ENCODE results near the gene PRR14.

The PRR14 gene

DNA sequence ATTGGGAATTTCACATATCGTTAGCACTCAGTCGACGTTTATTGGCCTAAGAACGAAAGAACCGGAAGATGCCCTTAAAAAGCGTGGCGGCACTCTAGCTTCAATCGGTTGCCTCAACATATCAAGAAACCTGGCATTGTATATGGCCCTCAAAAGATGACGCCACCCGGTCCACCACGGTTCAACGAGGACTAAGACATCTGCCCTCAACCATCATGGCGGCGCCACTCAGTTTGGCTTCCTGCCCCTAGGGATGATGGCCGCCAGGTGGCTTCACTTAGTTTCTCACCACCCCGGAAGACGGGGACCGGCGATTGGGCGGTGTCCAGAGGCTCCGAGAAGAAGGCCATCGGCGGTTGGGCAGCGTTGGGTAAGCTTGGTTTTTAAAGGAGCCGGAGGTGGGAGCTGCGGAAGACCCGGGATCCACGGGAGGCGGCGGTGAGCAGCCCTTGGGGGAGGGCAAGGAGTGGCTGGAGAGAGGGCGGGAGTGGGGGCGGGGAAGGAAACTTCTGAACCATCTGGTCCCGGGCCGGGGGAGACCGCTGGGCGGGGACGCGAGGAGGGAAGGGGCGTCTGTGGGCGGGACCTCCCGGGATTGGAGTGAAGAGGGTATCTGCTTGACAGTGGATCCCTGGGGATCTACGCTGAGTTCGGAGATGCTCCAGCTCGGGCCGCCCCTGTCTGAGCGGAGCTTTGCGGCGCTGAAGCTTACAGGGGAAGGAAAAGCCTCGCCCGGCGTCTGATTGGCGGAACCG lies at the start of gene PRR14:
Gene PRR14, plus strand, starts transcription at position 592 of the 755 bp plus-strand sequence. CDS start 686 bp downstream, outside the sequence.
- DNase-seq = peak; percentile 94 to 100 (median 99)

DNA sequence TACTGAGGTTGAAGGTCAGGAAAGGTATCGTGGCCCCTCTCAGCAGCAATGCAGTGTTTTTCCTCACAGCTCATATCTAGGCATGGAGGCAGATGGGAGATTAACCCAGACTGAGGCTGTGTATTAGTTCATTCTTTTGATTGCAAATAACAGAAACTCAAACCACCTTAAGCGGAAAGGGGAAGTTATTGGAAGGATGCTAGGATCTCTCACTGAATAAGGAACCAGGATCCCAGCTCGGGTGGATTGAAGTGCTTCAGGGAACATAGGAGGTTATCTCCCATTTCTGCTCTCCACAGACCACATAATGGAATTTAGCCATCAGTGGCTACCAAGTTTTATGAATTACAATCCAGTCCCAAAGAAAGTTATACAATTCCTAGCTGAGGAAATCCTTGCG lies 48.8 kb upstream of the PRR14 start:
- DNase-seq = no peak

DNA sequence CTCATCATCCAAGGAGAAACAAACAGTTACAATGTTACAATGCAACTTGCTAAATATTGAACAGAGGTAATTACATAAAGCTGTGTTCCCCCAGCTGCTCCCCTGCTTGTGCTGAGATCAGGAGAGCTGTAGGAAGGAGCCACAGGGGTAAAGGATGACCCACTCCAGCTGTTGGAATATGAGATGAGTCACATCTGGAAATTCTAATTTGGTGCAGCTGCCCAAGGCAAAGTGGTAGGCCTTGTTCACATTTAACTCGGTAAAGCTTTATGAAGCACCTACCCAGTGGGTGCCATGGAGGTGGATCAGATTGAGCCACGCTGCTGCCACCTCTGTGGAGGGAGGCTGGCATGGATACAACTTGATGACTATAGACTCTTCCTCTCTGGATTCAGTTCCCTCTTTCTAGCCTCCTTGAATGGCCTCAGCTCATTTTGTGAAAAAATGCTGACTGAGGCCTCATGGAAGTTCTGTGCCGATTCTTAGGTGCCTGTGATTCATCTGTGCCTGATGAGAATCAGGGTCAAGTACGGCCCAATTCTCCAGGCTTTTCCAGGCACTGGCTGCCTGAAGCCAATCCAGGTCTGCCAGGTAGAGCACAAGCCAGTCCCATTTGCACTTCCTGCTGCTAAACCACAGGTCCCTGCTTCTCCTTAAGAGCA lies 48.0 kb upstream of the PRR14 start:
- peak in 2 of 14 donors; percentile 5 to 7 for DNase-seq

DNA sequence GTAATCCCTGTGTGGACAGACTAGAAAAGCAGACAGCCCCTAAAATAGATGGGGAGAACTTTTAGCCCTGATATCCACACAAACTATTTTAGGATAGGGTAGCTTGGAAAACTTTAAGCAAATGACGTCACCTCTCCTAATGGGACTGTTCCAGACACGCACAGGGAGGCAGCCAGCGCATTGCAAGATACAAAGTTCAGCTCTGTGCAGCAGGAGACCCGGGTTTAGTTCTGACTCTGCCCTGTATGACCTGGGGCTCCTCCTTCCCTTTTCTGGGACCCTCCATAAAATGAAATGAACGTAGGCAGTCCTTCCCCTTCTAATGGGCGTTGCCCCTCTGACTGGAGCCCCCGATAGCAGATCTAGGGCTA lies 46.8 kb upstream of the PRR14 start:
- DNase-seq = no peak

DNA sequence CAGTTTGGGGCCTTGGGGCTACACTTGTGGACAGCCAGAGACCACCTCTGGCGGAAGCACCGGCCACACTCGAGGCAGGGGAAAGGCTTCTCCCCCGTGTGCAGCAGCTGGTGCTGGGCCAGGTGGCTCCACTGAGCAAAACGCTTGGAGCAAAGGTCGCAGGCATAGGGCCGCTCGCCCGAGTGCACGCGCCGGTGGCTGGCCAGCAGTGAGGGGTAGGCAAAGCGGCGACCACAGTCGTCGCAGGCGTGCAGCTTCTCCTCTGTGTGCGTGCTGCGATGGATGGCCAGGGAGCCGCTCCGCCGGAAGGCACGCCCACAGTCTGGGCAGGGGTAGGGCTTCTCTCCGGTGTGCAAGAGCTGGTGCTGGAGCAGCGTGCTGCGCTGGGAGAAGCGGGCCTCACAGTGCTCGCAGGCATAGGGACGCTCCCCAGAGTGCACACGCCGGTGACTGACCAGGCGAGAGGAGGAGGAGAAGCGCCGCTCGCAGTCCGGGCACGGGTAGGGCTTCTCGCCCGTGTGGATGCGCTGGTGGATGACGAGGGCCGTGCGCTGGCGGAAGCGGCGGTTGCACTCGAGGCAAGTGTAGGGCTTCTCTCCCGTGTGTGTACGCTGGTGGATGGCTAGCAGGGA lies 46.3 kb upstream of the PRR14 start:
- peak in 1 of 14 donors; percentile 25 for DNase-seq

DNA sequence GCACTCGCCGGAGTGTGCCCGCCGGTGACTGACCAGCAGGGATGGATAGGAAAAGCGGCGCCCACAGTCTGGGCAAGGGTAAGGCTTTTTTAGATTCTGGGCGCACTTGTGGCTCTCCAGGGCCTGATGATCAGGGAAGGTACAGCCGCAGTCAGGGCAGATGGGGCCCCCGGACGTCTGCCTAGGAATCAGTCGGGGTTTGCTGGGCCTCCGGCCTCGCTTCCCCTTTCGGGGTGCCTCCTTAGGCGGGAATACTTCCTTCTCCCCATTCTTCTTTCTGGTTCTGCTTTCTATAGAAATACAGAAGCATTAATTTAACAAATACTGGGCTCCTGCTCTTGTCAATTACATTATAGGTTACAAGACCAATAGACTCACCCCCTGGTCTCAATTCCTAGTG lies 45.6 kb upstream of the PRR14 start:
- peak in 5 of 14 donors; percentile 6 to 28 (median 23) for DNase-seq

DNA sequence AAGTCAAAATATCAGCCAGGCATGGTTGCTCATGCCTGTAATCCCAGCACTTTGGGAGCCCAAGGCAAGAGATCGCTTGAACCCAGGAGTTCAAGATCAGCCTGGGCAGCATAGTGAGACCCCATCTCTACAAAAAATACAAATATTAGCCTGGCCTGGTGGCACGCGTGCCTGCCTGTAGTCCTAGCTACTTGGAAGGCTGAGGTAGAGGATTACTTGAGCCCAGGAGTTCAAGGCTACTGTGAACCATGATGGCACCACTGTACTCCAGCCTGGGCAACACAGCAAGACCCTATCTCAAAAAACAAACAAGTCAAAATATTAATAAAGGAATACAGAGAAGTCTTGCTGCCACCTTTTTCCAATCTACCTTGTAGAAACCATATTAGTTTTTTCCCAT lies 44.8 kb upstream of the PRR14 start:
- no peak for DNase-seq

DNA sequence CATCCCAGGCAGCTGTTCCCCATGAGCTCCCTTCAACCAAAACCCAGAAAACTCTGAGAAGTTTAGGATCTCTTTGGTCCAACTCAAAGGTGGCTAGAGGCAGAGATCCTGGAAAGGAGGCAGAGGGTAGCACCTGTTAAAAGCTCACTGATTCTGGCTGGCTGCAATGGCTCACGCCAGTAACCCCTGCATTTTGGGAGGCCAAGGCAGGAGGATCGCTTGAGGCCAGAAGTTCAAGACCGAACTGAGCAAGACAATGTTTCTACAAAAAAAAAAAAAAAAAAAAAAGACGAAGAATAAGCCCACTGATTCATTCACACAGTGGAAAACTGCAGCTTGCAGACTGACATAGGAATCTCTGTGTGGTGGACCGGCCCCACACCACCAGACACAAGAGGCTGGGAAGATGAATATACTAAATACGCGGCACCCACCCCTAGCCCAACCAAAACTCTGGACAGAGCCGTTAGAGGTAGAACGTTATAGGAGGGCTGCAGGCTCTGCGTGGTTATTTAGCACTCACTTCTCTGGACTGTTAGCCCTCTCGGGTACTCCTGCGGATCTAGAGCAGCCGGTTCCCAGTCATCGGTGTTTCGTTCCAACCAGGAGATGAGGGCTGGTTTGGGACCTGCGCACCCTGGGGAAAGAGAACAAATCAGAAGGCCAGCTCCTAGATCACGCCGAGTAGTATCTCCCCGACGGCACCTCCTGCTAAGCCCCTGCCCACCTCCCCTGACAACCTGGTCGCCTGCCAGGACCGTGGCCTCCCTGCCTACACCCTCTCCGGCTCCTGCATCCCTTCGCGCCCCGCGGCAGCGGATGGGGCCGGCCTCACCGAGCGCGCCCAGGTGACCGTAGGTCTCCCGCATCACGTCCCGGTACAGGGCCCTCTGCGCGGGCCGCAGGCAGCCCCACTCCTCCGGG lies 41.5 kb upstream of the PRR14 start:
- DNase-seq = peak in 8 of 14 donors; percentile 17 to 74 (median 55)

DNA sequence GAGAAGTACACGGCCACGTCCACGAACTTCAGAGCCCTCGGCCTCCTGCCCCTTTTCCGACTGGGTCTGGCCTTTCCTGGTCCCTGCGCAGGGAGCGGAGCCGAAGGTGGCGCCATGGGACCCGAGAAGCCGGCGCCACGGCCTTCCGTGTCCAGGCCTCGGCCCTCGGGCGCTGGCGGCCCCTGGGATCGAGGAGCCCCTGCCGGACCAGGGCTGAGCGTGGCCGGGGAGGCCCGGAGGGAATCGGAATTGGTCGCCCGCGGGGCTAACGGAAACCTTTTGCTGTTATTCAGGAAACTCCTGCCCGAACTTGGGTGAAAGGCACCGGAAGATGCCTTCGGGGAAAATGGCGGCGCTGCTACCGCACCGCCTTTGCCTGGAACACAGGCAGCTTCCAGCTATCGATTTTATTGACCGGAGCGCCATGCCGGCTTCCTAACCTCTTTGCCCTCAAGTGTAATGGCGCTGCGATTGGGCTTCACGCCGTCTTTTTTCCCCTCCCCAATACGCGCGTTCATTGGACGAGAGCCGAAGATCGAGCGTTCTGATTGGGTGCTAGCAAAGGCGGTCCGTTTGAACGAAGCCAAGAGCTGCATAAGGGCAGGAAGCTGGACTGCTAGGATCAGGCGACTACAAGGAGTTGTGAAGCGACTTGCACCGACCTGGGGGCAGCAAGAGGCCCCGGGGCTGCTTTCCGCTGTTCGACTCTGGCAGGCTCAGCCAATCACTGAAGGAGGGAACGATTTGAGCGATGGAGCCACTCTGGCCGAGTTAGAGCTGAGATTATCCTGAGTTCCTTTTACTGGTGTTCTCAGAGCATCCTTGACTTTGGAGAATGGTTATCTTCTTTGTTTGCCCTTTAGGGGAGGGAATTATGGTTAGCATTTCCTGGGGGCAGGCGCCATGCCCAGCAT lies 40.6 kb upstream of the PRR14 start, which contains the start of gene ZNF689:
Gene ZNF689, minus strand, starts transcription at position 464 of the 914 bp plus-strand sequence. Its CDS starts 348 bp downstream, at position 116.
- DNase-seq = peak; percentile 79 to 98 (median 93)

DNA sequence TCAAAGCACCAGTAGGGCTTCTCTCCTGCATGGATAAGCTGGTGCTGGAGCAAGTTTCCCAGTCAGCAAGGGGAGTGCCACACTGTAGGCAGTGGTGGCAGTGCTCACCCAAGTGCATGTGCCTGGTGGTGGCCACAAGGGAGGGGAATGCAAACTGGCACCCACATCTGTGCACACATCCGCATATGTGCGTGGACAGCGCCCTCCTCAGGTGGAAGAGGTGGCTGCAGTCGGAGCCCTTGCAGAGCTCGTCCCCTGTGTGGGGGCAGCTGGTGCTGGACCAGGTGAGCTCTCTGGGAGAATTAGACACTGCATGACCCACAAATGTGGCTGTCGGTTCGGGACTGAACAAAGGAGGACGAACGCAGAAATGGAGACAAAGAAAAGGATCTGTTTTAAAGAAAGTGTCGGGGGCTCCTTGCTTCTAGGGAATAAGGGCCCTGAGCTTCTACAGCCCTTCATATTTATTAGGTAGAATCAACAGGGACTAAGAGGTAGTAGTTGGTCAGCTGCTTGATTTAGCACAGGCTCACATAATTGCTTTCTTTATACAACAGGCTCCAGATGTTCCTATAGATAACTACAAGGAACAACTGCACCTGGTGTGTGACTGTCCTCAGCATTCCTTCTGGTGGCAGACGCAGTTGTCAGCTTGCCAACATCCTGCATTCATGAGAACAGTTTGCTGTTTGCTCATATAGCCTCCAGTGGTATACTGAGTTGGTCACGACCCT lies 35.2 kb upstream of the PRR14 start:
- DNase-seq = peak in 7 of 14 donors; percentile 6 to 52 (median 25)

DNA sequence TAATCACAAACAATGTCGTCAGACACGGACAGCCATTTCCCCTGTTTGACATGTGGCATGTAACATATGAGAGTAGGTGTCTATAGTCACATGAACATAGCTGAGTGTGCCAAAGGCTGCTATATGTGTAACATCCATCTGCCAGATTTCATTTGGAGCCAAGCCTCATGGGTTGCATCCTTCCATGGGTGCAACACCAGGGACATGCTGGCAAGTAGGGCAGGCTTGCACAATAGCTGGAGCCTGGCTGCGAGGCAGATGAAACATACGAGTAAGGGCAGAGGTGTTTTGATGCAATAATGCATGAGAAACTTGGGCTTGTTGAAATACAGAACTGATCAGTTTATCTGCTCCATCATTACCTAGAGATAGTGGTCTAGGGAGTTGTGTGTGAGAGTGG lies 31.6 kb upstream of the PRR14 start:
- DNase-seq = no peak

DNA sequence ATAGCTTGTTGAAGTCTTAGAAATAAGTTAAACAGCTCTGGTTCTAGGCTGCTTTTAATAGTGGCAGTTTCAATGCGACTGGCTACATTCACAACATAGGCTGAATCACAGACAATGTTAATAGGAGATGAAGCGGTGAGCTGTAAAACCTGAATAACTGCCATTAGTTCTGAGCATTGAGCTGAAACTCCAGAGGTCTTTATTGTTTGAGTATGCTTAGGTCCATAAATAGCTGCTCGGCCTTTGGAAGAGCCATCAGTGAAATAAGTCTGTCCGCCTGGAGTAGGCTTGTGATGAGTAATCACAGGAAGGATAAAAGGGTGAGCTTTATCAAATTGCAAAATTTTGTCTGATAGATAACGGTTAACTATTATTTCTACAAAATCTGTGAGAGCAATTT lies 31.1 kb upstream of the PRR14 start:
- DNase-seq = no peak

DNA sequence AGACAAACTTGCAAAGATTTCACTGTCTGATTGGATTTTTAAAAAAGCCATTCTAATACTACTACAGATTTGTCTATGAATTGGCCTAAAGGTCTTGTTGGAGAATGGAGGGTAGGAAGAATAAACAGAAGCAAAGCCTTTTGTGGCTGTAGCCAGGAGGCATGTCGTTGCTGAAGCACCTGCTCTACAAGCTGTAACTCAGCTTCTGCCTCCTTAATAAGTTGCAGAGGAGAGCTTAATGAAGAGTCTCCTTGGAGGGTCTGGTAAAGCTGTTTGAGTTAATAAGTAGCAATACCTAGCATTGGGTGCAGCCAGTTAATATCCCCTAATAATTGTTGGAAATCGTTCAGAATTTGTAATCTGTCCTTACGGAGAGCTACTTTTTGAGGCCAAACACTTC lies 30.6 kb upstream of the PRR14 start:
- no peak for DNase-seq

DNA sequence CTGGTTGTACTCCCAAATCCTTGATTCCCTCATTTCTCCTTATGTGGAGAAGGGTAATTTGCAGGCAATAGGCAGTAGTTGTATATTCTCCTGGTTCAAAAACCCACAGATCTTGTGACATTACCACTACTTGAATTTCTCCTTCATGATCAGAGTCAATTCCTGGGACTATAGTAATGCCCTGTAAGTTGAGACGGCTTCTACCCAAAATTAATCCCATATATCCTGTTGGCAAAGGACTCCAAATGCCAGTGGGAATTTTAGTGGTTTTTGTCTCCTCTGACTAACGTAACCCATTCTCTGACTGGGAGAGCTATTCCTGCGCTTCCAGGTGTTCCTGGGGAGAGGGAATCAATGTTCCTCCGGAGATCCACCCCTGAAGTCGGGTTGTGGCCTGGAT lies 29.0 kb upstream of the PRR14 start:
- no peak for DNase-seq

DNA sequence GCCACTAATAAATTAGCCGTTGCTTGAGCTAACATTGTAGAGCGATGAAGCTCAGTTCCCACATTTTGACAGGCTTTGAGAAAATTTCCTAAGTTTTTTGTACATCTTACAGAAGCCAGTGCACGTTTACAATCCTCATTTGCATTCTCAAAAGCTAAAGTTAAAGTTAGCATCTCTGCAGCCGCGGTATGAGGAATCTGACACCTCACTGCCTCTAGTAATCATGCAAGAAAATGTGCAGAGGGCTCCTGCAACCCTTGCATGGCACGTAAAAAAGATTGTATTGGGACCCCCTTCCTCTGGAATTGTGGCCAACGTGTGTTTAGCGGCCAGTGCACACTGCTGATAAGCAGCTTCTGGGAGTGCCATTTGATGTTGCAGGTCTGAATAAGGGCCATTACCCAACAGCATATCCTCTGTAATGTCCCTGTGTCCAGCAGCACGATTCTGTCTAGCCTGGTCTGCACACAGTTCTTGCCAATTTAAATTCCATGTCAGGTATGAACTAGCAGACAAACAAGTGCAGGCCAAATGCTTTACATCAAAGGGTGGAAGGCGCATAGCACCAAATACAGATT lies 28.2 kb upstream of the PRR14 start:
- no peak for DNase-seq

DNA sequence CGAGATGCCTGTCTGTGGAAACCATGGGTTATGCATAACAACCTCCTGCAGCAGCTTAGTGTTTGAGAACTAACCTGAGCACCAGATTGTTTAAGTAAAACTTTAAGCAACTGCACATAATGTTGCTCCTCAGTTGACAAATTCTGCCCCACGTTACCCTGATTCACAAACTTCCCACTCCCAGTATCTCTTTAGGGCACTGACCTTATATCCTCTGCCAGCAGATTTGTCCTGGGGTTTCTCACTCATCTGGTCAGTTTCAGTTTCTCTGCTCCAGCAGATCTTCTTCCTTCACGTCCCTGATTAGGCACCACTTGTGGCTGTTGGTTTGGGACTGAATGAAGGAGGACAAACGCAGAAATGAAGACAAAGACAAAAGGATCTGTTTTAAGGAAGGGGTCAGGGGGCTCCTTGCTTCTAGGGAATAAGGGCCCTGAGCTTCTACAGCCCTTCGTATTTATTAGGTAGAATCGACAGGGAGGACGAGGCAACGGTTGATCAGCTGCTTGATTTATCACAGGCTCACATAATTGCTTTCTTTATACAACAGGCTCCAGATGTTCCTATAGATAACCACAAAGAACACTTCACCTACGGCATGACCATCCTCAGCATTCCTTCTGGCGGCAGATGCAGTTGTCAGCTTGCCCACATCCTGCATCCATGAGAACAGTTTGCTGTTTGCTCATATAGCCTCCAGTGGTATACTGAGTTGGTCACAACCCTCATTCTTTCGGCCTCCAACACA lies 27.1 kb upstream of the PRR14 start:
- no peak for DNase-seq

DNA sequence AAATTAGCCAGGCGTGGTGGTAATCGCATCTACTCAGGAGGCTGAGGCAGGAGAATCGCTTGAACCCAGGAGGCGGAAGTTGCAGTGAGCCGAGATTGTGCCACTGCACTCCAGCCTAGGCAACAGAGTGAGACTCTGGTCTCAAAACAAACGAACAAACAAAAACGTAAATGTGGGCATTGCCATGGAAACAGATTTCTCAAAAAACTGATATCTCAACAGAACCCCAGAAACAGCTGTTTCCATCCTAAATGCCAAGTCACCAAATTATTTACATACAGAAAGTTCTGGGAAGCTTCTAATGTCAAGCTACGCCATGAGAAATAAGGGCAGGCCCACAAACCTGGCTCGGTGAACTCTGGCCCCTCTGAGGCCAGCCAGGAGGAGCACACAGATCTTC lies 24.5 kb upstream of the PRR14 start:
- no peak for DNase-seq

DNA sequence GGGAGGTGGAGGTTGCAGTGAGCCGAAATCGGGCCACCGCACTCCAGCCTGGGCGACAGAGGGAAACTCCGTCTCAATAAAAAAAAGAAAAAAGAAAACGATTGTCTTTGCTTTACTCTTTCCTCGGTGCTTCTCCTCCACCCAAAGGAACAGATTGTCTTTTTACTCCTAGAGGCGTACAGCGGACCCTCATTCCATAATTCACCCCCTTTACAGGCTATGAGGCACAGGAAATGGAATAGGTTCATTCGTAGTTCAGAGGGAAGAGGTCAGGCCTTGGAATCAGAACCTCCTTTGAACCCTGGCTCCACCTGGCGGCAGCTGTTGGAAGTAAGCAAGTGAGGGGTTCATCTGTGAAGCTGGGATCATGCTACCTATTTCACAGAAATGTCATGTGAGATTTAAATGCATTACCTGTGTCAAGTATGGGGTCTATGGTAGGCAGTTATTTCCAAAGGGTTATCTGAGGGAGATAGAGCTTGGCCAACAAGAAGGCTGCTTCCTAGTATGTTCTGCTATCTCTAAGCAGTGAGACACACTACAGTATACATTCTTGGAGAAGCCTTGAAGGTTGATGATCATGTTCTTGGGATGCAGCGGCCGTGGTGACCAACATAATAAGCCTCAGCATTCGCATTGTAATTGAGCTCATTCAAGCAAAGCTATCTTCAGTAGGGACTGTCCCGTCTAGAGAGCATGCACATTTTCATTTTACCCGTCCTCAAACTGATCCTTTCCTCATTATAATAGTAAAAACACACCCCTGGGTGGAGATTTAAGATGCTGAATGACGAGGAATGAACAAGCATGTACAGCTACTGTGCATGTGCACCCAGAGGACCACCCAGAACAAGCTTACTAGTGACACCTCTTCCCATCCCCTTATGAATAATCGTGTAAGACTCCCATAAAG lies 21.9 kb upstream of the PRR14 start:
- DNase-seq = peak; percentile 6 to 80 (median 49)
